K562 (cell line): ENCODE data around the gene SPON2. TPM values are rescaled to one million over a fixed set of nuclear protein-coding genes. Genes with fewer than 3 reads are reported as not detected.

Source experiments
- ATAC-seq: fragments of 200-7000 bp; cut with Tn5 transposase; 3 replicates; pipeline ENCODE4 v1.9.1; 2020; ENCODE audit warnings: moderate library complexity
- BruUV-seq: library from RNA; stranded (reverse); fragments of 400-500 nt; replicated peaks from 2 replicates; lab custom pipeline; 2021; lab: Mats Ljungman, UMichigan
- CTCF ChIA-PET: fragments of 300-600 bp; formaldehyde crosslinking; extraction: SDS; loops from one replicate; lab custom pipeline; 2021; ENCODE audit warnings: low intra/inter-chr PET ratio; lab: Yijun Ruan, JAX
- POLR2A ChIA-PET: fragments of 300-600, 350-650 bp; sonication (Branson Sonifier 250); formaldehyde crosslinking; extraction: SDS; loops from one replicate; lab custom pipeline; 2021; ENCODE audit warnings: antibody characterized with exemption, inconsistent platforms; lab: Yijun Ruan, JAX
- DNase-seq, 4 experiments: peaks; one replicate each; pipeline versions ENCODE4 v3.0.0 to v3.0.0-alpha.2; 2011 to 2018; ENCODE audit warnings: low spot score in 3 of 4, mixed read lengths in 3 of 4; ENCODE audit errors: extremely low read depth in 1 of 4
- FAIRE-seq: peaks from 2 replicates; lab custom pipeline; 2011; peaks lifted over from hg19 to GRCh38; lab: Jason Lieb, UNC
- H2AFZ ChIP-seq: 2 replicates; pipeline ENCODE4 v1.6.0; 2011; ENCODE audit warnings: low read depth, low read length, control low read depth, inconsistent platforms
- H3K27ac ChIP-seq: fragments of 200-600 bp; 3 replicates; pipeline ENCODE4 v1.8.0; 2011; ENCODE audit warnings: low read depth, mild to moderate bottlenecking, control low read depth, inconsistent platforms, low read length, moderate library complexity, mixed read lengths; ENCODE audit errors: extremely low read depth
- H3K27me3 ChIP-seq, 2 experiments: fragments of 300-600 bp in 1 of 2; 2 replicates in 1 of 2; 3 replicates in 1 of 2; pipeline versions ENCODE4 v1.6.0 to v1.8.0; 2011; ENCODE audit warnings: inconsistent platforms in 2 of 2, low read length in 2 of 2, mild to moderate bottlenecking in 1 of 2, mixed read lengths in 1 of 2, moderate library complexity in 1 of 2; ENCODE audit not compliant: control insufficient read depth in 2 of 2, insufficient read depth in 2 of 2
- H3K36me3 ChIP-seq: fragments of 300-600 bp; 3 replicates; pipeline ENCODE4 v1.8.0; 2011; ENCODE audit warnings: mild to moderate bottlenecking, low read length, inconsistent platforms; ENCODE audit not compliant: control insufficient read depth, insufficient read depth
- H3K4me1 ChIP-seq, 2 experiments: fragments of 200-600 bp in 1 of 2; replicated peaks in 1 of 2; 2 replicates in 1 of 2; 3 replicates in 1 of 2; pipeline versions ENCODE4 v1.5.1 to v1.8.0; 2011; ENCODE audit warnings: inconsistent platforms in 2 of 2, low read length in 2 of 2, mild to moderate bottlenecking in 1 of 2, mixed read lengths in 1 of 2, moderate library complexity in 1 of 2; ENCODE audit not compliant: control insufficient read depth in 2 of 2, insufficient read depth in 2 of 2
- H3K4me2 ChIP-seq: 2 replicates; pipeline ENCODE4 v1.6.1; 2011; ENCODE audit warnings: low read length, control low read depth, inconsistent platforms, mixed read lengths; ENCODE audit not compliant: insufficient read depth
- H3K4me3 ChIP-seq: fragments of 200-600 bp; sonication (generic), shearing (Covaris generic); 2 replicates; pipeline ENCODE4 v1.5.1; 2016; ENCODE audit warnings: control low read depth, inconsistent platforms
- H3K79me2 ChIP-seq: fragments of 200-600 bp; 3 replicates; pipeline ENCODE4 v1.8.0; 2011; ENCODE audit warnings: low read length, inconsistent platforms; ENCODE audit not compliant: control insufficient read depth, insufficient read depth
- H3K9ac ChIP-seq, 2 experiments: 2 replicates each; pipeline versions ENCODE4 v1.6.0 to v1.6.1; 2011; ENCODE audit warnings: low read depth in 2 of 2, low read length in 2 of 2, control low read depth in 1 of 2, inconsistent platforms in 1 of 2, mild to moderate bottlenecking in 1 of 2, mixed read lengths in 1 of 2; ENCODE audit not compliant: insufficient read depth in 1 of 2
- H3K9me1 ChIP-seq: one replicate; pipeline ENCODE4 v1.6.0; 2011; ENCODE audit warnings: inconsistent platforms, mild to moderate bottlenecking, low read length, moderate library complexity; ENCODE audit not compliant: control insufficient read depth, insufficient read depth
- H3K9me3 ChIP-seq: replicated peaks from 2 replicates; pipeline ENCODE4 v1.5.1; 2011; ENCODE audit warnings: low read depth, low read length, inconsistent platforms; ENCODE audit not compliant: control insufficient read depth, insufficient read depth
- H4K20me1 ChIP-seq: replicated peaks from 2 replicates; pipeline ENCODE4 v1.6.1; 2011; ENCODE audit warnings: low read length, inconsistent platforms, mixed read lengths; ENCODE audit not compliant: control insufficient read depth, insufficient read depth
- FUS ChIP-seq: fragments of 200-400 bp; formaldehyde crosslinking; optimal IDR thresholded peaks from 2 replicates; pipeline ENCODE3; 2017; ENCODE audit warnings: low read depth, low read length
- MEIS2 ChIP-seq: fragments of 450-650 bp; IDR thresholded peaks from 2 replicates; pipeline ENCODE4 v1.6.1; 2014; ENCODE audit warnings: mild to moderate bottlenecking; ENCODE audit not compliant: partially characterized antibody
- POLR2G ChIP-seq: fragments of 200-400 bp; formaldehyde crosslinking; IDR thresholded peaks from 2 replicates; pipeline ENCODE4 v1.6.1; 2017; ENCODE audit warnings: low read depth, mild to moderate bottlenecking, antibody characterized with exemption, low read length, moderate library complexity
- WGBS: fragments of 100-300 bp; shearing (Covaris generic); methylation state at CpG from one replicate; pipeline ENCODE4 v1.1.6; 2016; ENCODE audit warnings: low coverage, mixed read lengths; ENCODE audit not compliant: insufficient coverage; ENCODE audit errors: missing lambda C conversion rate; 5-methylcytosine and 5-hydroxymethylcytosine counted together
- in situ Hi-C: fragments of 300-500 bp; cut with MboI; formaldehyde crosslinking; loops from 4 replicates; pipeline ENCODE4 v1.15.0; 2018; ENCODE audit warnings: inconsistent platforms, mixed read lengths
- intact Hi-C: fragments of 100-400 bp; cut with micrococcal nuclease; formaldehyde crosslinking; loops from 2 replicates; pipeline ENCODE4 v1.14.2; 2022
- polyA plus RNA-seq, 8 experiments: library from polyadenylated mRNA; depleted of rRNA in 4 of 8; stranded (reverse) in 5 of 8; unstranded in 3 of 8; fragments of >200 nt; fragmentation: Nextera tagmentation in 2 of 8; fragmentation: Illumina TruSeq in 1 of 8; extraction: Ambion mirVana in 2 of 8; extraction: Trizol in 1 of 8; gene quantifications; 2 replicates each; pipeline versions ENCODE4 v1.2.1 to v1.2.3, GENCODE V29; 2011 to 2014; ENCODE audit warnings: inconsistent platforms in 1 of 8, missing spikeins in 1 of 8
- total RNA-seq, 7 experiments: library from RNA; depleted of rRNA in 6 of 7; stranded (reverse); fragments of >200 nt in 6 of 7; fragmentation: Illumina TruSeq in 2 of 7; extraction: Trizol in 2 of 7; gene quantifications; 2 replicates each; pipeline versions ENCODE4 v1.2.1 to v1.2.3, GENCODE V29; 2011 to 2021; ENCODE audit warnings: low replicate concordance in 1 of 7

SPON2 gene
- total and polyA plus RNA-seq, 9 of the 15 experiments (the other 6 are each of a cell fraction or from before 2014, with no cell fraction given) = 0.21 to 2.2 (median 0.83) TPM

DNA sequence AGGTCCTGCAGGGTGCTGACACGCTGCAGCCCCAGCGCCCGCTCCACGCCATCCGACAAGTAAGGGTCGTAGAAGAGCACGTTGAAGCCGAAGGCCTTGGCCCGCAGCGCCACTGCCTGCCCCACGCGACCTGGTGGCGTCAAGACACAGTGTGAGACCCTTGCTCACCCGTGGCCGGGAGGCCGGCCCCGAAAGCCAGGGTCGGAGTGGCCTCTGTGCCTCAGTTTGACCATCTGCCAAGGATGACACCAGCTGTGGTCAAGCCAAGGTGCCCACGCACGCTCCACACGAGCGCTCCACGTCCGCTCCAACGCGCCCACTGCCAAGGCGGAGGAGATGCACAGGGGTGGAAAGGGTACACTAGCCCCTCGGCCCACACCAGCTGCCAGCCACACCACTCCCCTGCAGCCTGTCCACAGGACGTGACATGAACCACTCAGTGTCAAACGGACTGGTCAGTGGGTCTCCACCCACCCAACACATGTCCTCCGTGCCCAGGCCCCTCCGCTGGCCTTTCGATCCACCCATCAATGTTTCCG, 43.8 kb upstream of the SPON2 start:
- peaks cover 75% of the 10 kb centered on the region; the same call in 2 of the 3 replicates for H3K36me3 ChIP-seq
- H3K27ac ChIP-seq = no peak overlapping the region
- no peaks in the 10 kb centered on the region for H3K9me1 ChIP-seq
- no peak overlapping the region for H2AFZ ChIP-seq
- H3K9me3 ChIP-seq = no peaks in the 10 kb centered on the region
- no peak for DNase-seq
- peaks cover 0 to 29% of the 10 kb centered on the region in 2 experiments; a peak in 1 of 5 replicates for H3K4me1 ChIP-seq
- CTCF ChIA-PET = no interaction called here
- BruUV-seq = no TSS peak
- no peak overlapping the region for H3K4me3 ChIP-seq
- ATAC-seq = no peak
- POLR2A ChIA-PET = interaction anchor here (0.6 kb wide), 1 partner anchor 24 kb away, joined by 3 read pairs; no protein-coding TSS in a partner anchor
- H4K20me1 ChIP-seq = no peaks in the 10 kb centered on the region
- H3K4me2 ChIP-seq = no peak overlapping the region
- in situ Hi-C loops (no loop called here), intact Hi-C loops (no loop called here)
- no peak for FAIRE-seq
- H3K27me3 ChIP-seq = no peaks in the 10 kb centered on the region
- no peak for TF ChIP-seq MEIS2
- no peak for TF ChIP-seq FUS
- TF ChIP-seq POLR2G = peak; percentile 34; the same call in 1 of the 2 replicates
- H3K79me2 ChIP-seq = no peaks in the 10 kb centered on the region; the same call in 2 of the 3 replicates
- WGBS = 92% methylated on average over 13 of the region's 34 CpGs
- H3K9ac ChIP-seq = peak overlapping the region in 1 of 2 experiments; percentile 35; a peak in 1 of 4 replicates
